Measurements from ENCODE around the gene CCDC3.

The CCDC3 gene

DNA sequence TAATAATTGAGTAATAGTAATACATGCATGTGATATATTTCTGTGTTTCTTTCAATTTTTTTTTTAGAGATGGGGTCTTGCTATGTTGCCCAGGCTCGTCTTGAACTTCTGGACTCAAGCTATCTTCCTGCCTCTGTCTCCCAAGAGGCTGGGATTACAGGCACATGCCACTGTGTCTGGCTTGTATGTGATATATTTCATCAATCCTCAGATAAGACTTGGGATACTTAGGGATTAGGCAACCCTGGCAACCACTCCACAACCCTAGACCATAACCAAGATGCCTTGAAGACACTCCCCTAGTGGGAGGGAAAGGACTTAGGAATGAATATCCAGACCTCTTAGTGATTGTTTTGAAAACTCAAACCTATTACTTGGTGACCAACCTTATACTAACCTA lies 154.8 kb downstream of the CCDC3 start:
- in situ Hi-C loops (cut with HindIII; ENCODE audit: low sequenced_read_pairs), result no loop called here
